CD8-positive, alpha-beta memory T cell (primary cell): Measurements from ENCODE around the gene FAM13B. TPM values are rescaled to one million over a fixed set of nuclear protein-coding genes. Genes with fewer than 3 reads are reported as not detected.
"Not testable (repeated sequence)": the region's sequence is repeated elsewhere in the genome, so short reads cannot be mapped to it uniquely, and the experiment has no call there.

ENCODE experiments used
- CTCF ChIA-PET: fragments of 350-600 bp; sonication (Branson Sonifier 250); formaldehyde crosslinking; loops from one replicate; lab custom pipeline; 2021; ENCODE audit warnings: antibody characterized with exemption; lab: Charles Lee
- POLR2A ChIA-PET: fragments of 350-600 bp; sonication (Branson Sonifier 250); formaldehyde crosslinking; loops from one replicate; lab custom pipeline; 2021; ENCODE audit warnings: antibody characterized with exemption; lab: Charles Lee
- DNase-seq, 5 donors: peaks; one replicate each; pipeline versions ENCODE4 v3.0.0 to v3.0.0-alpha.2; 2020 to 2022; ENCODE audit warnings: mixed read lengths in 1 of 5
- H3K27ac ChIP-seq: one replicate; pipeline ENCODE4 v1.7.0; 2013; ENCODE audit warnings: low read depth, mild to moderate bottlenecking, low read length, moderate library complexity
- H3K27me3 ChIP-seq: 2 replicates; pipeline ENCODE4 v1.7.0; 2013; ENCODE audit warnings: low read length, mild to moderate bottlenecking; ENCODE audit not compliant: insufficient read depth, poor library complexity, severe bottlenecking
- H3K36me3 ChIP-seq: 2 replicates; pipeline ENCODE4 v1.7.0; 2013; ENCODE audit warnings: mild to moderate bottlenecking, low read length, moderate library complexity; ENCODE audit not compliant: insufficient read depth
- H3K4me1 ChIP-seq: 2 replicates; pipeline ENCODE4 v1.7.0; 2013; ENCODE audit warnings: mild to moderate bottlenecking, low read length, moderate library complexity; ENCODE audit not compliant: insufficient read depth
- H3K4me3 ChIP-seq: 2 replicates; pipeline ENCODE4 v1.7.0; 2013; ENCODE audit warnings: mild to moderate bottlenecking, low read length
- H3K9me3 ChIP-seq: 2 replicates; pipeline ENCODE4 v1.7.0; 2013; ENCODE audit warnings: mild to moderate bottlenecking, low read length
- H3K27ac Mint-ChIP-seq, 8 donors: one replicate each; pipeline ENCODE4 v1.8.0; 2020 to 2021; ENCODE audit warnings: mixed read lengths in 8 of 8, mild to moderate bottlenecking in 6 of 8, inconsistent platforms in 3 of 8, moderate library complexity in 3 of 8
- H3K27me3 Mint-ChIP-seq, 2 donors: one replicate each; pipeline ENCODE4 v1.8.0; 2020 to 2021; ENCODE audit warnings: mixed read lengths in 2 of 2, mild to moderate bottlenecking in 1 of 2, moderate library complexity in 1 of 2
- H3K36me3 Mint-ChIP-seq, 3 donors: one replicate each; pipeline ENCODE4 v1.8.0; 2020 to 2021; ENCODE audit warnings: mixed read lengths in 3 of 3, inconsistent platforms in 1 of 3, mild to moderate bottlenecking in 1 of 3
- H3K4me1 Mint-ChIP-seq, 3 donors: one replicate each; pipeline ENCODE4 v1.8.0; 2020 to 2021; ENCODE audit warnings: mixed read lengths in 3 of 3, inconsistent platforms in 1 of 3, mild to moderate bottlenecking in 1 of 3
- H3K4me3 Mint-ChIP-seq, 7 donors: one replicate each; pipeline ENCODE4 v1.8.0; 2020 to 2021; ENCODE audit warnings: mixed read lengths in 7 of 7, mild to moderate bottlenecking in 6 of 7, moderate library complexity in 4 of 7, inconsistent platforms in 2 of 7
- H3K9me3 Mint-ChIP-seq, 5 donors: one replicate each; pipeline ENCODE4 v1.8.0; 2020 to 2022; ENCODE audit warnings: mixed read lengths in 5 of 5, mild to moderate bottlenecking in 3 of 5, moderate library complexity in 2 of 5, inconsistent platforms in 1 of 5
- polyA plus RNA-seq: library from polyadenylated mRNA; unstranded; fragments of 300-500 nt; fragmentation: Illumina TruSeq; gene quantifications from one replicate; pipeline ENCODE4 v1.2.3, GENCODE V29; 2021
- total RNA-seq, 2 experiments: library from RNA; stranded (reverse); gene quantifications; one replicate each; pipeline ENCODE4 v1.2.3, GENCODE V29; 2021

The FAM13B gene
- total and polyA plus RNA-seq, 3 experiments from 2014 or later: 25.3 to 37.2 (median 28.9) TPM

GRCh38 chr5:137957948-137958347, 74.9 kb downstream of the FAM13B start:
- H3K36me3 Mint-ChIP-seq: peaks cover 3 to 84% (median 26%) of the 10 kb centered on the region in 3 donors
- Histone ChIP-seq H3K27ac (no peak overlapping the region), H3K9me3 (no peaks in the 10 kb centered on the region), H3K4me3 (no peak overlapping the region), H3K36me3 (peaks cover 19% of the 10 kb centered on the region), H3K27me3 (no peaks in the 10 kb centered on the region), H3K4me1 (no peaks in the 10 kb centered on the region)
- H3K9me3 Mint-ChIP-seq: no peaks in the 10 kb centered on the region
- H3K4me1 Mint-ChIP-seq: peaks cover 9 to 19% (median 14%) of the 10 kb centered on the region in 3 donors
- peak overlapping the region in 2 of 8 donors; percentile 20 to 57 for H3K27ac Mint-ChIP-seq
- ChIA-PET CTCF (no interaction called here), POLR2A (no interaction called here)
- no peaks in the 10 kb centered on the region for H3K27me3 Mint-ChIP-seq
- no peak overlapping the region for H3K4me3 Mint-ChIP-seq
- no peak for DNase-seq

DNA sequence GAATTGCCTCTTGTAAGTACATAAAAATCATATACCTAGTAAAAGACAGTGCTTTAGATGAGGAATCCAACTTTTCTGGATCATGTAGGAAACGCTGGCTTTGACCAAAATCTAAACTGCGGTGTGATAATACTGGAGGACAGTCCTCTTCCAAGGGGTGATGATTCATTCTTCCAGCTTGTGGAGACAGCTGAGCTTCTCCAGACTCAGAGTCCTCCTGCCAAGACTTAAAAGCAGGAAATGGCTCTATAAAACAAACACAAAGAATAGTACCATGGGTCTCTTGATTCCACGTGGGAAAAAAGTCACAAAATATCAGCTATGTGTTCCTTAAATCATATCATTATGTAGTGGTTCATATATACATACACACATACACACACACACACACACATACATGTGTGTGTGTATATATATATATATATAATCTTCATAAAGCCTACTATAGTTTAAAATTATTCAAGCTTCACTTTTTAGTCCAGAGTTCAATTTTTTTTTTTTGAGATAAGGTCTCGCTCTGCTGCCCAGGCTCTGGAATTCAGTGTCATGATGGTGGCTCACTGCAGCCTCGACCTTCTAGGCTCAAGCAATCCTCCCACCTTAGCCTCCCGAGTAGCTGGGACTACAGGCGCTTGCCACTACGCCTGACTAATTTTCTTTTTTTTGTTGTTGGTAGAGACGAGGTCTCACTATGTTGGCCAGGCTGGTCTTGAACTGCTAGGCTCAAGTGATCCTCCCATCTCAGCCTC, 78.6 kb downstream of the FAM13B start:
- no peaks in the 10 kb centered on the region for H3K4me1 ChIP-seq
- ChIA-PET POLR2A (no interaction called here), CTCF (interaction anchor here (1.3 kb wide), 1 partner anchor 15 kb away, joined by 3 read pairs; no protein-coding TSS in a partner anchor)
- no peak overlapping the region for H3K4me3 Mint-ChIP-seq
- peaks cover 28% of the 10 kb centered on the region for H3K36me3 ChIP-seq
- H3K9me3 Mint-ChIP-seq: no peaks in the 10 kb centered on the region
- DNase-seq: no peak
- H3K27ac Mint-ChIP-seq: peak overlapping the region in 1 of 8 donors; percentile 75
- peaks cover 0 to 14% (median 5%) of the 10 kb centered on the region in 3 donors for H3K4me1 Mint-ChIP-seq
- H3K27me3 Mint-ChIP-seq: no peaks in the 10 kb centered on the region
- no peaks in the 10 kb centered on the region for H3K9me3 ChIP-seq
- H3K27me3 ChIP-seq: no peaks in the 10 kb centered on the region
- H3K4me3 ChIP-seq: no peak overlapping the region
- H3K27ac ChIP-seq: no peak overlapping the region
- peaks cover 3 to 77% (median 27%) of the 10 kb centered on the region in 3 donors for H3K36me3 Mint-ChIP-seq

- H3K4me3 ChIP-seq: no peak overlapping the region
- Mint-ChIP-seq H3K9me3 (no peaks in the 10 kb centered on the region), H3K27ac (peak overlapping the region in 1 of 8 donors; percentile 26), H3K4me3 (no peak overlapping the region), H3K4me1 (peaks cover 0 to 5% (median 1%) of the 10 kb centered on the region in 3 donors), H3K27me3 (no peaks in the 10 kb centered on the region), H3K36me3 (peaks cover 36 to 90% (median 37%) of the 10 kb centered on the region in 3 donors)
- no peaks in the 10 kb centered on the region for H3K27me3 ChIP-seq
- H3K4me1 ChIP-seq: no peaks in the 10 kb centered on the region
- H3K9me3 ChIP-seq: no peaks in the 10 kb centered on the region
- H3K36me3 ChIP-seq: peaks cover 68% of the 10 kb centered on the region
- no peak for DNase-seq
- no peak overlapping the region for H3K27ac ChIP-seq
- ChIA-PET CTCF (no interaction called here), POLR2A (no interaction called here)
Measured at GRCh38 chr5:137945825-137946224, 87.1 kb downstream of the FAM13B start.

- H3K9me3 ChIP-seq, H3K4me3 Mint-ChIP-seq, H3K27ac Mint-ChIP-seq, H3K9me3 Mint-ChIP-seq, H3K4me1 ChIP-seq, H3K4me3 ChIP-seq, CTCF ChIA-PET, POLR2A ChIA-PET, H3K27me3 ChIP-seq, H3K4me1 Mint-ChIP-seq, DNase-seq, H3K27me3 Mint-ChIP-seq, H3K27ac ChIP-seq: not testable (repeated sequence)
- peaks cover 34 to 94% (median 36%) of the 10 kb centered on the region in 3 donors for H3K36me3 Mint-ChIP-seq
- H3K36me3 ChIP-seq: peaks cover 77% of the 10 kb centered on the region
Measured at GRCh38 chr5:137944280-137944679, 88.6 kb downstream of the FAM13B start.

GRCh38 chr5:137939331-137939730, 93.5 kb downstream of the FAM13B start:
- Mint-ChIP-seq H3K4me3 (no peak overlapping the region), H3K27ac (no peak overlapping the region), H3K36me3 (peaks cover 20 to 71% (median 23%) of the 10 kb centered on the region in 3 donors), H3K27me3 (no peaks in the 10 kb centered on the region), H3K4me1 (no peaks in the 10 kb centered on the region), H3K9me3 (no peaks in the 10 kb centered on the region)
- H3K4me1 ChIP-seq: no peaks in the 10 kb centered on the region
- no peak overlapping the region for H3K4me3 ChIP-seq
- no peaks in the 10 kb centered on the region for H3K27me3 ChIP-seq
- DNase-seq: no peak
- ChIA-PET POLR2A (no interaction called here), CTCF (interaction anchor here (0.8 to 1.1 kb wide), 2 partner anchors 16 to 29 kb away, joined by 3 read pairs; no protein-coding TSS in a partner anchor)
- no peak overlapping the region for H3K27ac ChIP-seq
- H3K36me3 ChIP-seq: peaks cover 53% of the 10 kb centered on the region
- H3K9me3 ChIP-seq: no peaks in the 10 kb centered on the region

DNA sequence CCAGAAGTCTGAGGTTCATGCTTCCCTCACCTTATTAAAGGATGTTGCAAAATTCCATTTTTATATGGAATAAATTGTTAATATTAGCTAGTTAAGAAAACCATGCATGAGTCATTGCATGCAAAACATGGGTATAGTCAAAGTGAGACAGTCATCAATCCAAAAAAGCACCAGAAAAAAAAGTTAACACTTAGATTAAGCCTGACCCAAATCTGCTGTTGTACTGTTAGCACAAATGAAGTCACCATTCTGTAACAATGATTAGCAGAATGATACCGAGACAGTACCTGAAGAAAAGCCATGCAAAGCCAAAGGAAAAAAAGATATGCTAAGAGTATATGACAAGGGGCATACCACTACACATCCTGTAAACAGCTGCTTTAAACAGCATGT, 94.1 kb downstream of the FAM13B start:
- H3K4me3 Mint-ChIP-seq: no peak overlapping the region
- H3K27ac ChIP-seq: no peak overlapping the region
- no peak overlapping the region for H3K4me3 ChIP-seq
- H3K9me3 Mint-ChIP-seq: no peaks in the 10 kb centered on the region
- ChIA-PET CTCF (no interaction called here), POLR2A (no interaction called here)
- no peaks in the 10 kb centered on the region for H3K27me3 ChIP-seq
- H3K36me3 ChIP-seq: peaks cover 47% of the 10 kb centered on the region
- no peaks in the 10 kb centered on the region for H3K4me1 ChIP-seq
- peaks cover 0 to 2% (median 0%) of the 10 kb centered on the region in 3 donors for H3K4me1 Mint-ChIP-seq
- H3K27me3 Mint-ChIP-seq: no peaks in the 10 kb centered on the region
- H3K36me3 Mint-ChIP-seq: peaks cover 14 to 65% (median 18%) of the 10 kb centered on the region in 3 donors
- DNase-seq: no peak
- H3K27ac Mint-ChIP-seq: peak overlapping the region in 4 of 8 donors; percentile 21 to 62 (median 36)
- H3K9me3 ChIP-seq: no peaks in the 10 kb centered on the region

DNA sequence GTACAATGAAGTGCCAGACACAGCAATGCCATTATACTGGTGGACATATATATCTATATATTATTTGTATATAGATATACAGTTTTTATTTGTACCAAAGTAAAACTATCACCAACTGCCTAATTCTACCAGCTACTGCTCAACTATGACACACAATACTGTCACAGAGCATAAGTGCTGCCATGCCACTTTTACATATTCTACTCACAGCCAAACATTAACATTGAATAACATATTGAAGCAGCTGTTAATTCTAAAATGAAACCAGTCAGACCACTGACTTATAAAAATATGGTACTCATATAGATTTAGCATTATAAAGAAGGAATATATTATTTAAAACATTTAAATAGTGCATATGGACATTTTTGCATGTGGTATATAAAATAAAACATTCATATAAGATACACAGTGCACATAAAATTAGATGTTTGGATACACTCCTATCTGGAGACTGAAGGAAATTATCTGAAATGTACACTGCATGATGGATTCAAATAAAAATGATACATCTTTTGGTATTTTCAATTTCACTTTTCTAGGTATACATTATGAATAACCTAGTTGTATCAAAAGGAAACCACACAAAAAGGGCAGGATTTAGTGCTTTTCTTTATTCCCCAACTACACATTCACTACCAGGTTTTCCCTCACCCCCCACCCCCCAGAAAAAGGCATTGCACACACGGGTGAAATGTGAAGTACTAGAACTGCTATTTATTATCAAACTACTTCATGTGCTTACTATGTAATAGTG, 94.7 kb downstream of the FAM13B start:
- Histone ChIP-seq H3K27ac (no peak overlapping the region), H3K4me3 (no peak overlapping the region), H3K9me3 (no peaks in the 10 kb centered on the region), H3K4me1 (no peaks in the 10 kb centered on the region), H3K27me3 (no peaks in the 10 kb centered on the region), H3K36me3 (peaks cover 47% of the 10 kb centered on the region)
- CTCF ChIA-PET: no interaction called here
- no peak overlapping the region for H3K4me3 Mint-ChIP-seq
- no peak for DNase-seq
- H3K36me3 Mint-ChIP-seq: peaks cover 14 to 64% (median 18%) of the 10 kb centered on the region in 3 donors
- POLR2A ChIA-PET: no interaction called here
- no peaks in the 10 kb centered on the region for H3K9me3 Mint-ChIP-seq
- no peaks in the 10 kb centered on the region for H3K27me3 Mint-ChIP-seq
- peak overlapping the region in 1 of 8 donors; percentile 42 for H3K27ac Mint-ChIP-seq
- peaks cover 0 to 2% (median 0%) of the 10 kb centered on the region in 3 donors for H3K4me1 Mint-ChIP-seq

DNA sequence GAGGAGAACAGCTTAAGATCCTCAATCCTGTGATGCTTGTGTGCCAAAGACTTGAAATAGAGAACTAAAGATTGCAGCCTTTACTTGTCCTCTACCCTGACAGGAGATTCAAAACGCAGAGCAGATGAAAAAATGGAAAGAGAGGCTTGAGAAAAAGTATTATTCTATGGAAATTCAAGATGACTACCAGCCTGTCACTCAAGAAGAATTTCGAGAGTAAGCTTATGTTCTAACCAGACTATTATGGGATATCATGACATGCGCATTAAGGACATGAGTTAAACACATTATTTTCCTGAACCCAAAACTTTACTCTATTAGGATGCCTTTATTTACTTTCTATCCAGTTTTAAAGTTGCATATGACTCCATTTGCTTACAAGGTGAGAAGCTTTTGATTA, 97.2 kb downstream of the FAM13B start:
- peak overlapping the region in 3 of 8 donors; percentile 31 to 82 (median 58) for H3K27ac Mint-ChIP-seq

More for the DNA sequence above, 97.2 kb downstream of the FAM13B start:
- CTCF ChIA-PET: no interaction called here
- no peak for DNase-seq
- Mint-ChIP-seq H3K9me3 (no peaks in the 10 kb centered on the region), H3K27me3 (no peaks in the 10 kb centered on the region), H3K4me3 (no peak overlapping the region), H3K36me3 (peaks cover 5 to 39% (median 10%) of the 10 kb centered on the region in 3 donors), H3K4me1 (peaks cover 0 to 2% (median 0%) of the 10 kb centered on the region in 3 donors)
- Histone ChIP-seq H3K27me3 (no peaks in the 10 kb centered on the region), H3K9me3 (no peaks in the 10 kb centered on the region), H3K4me1 (no peaks in the 10 kb centered on the region), H3K4me3 (no peak overlapping the region), H3K36me3 (peaks cover 24% of the 10 kb centered on the region), H3K27ac (no peak overlapping the region)
- POLR2A ChIA-PET: no interaction called here
